Activated T-cell treated with anti-CD3 and anti-CD28 coated beads, Interleukin-2, amount 50 U/mL, for 1 hour (primary cell): ENCODE measurements around the gene MEGF6.

ENCODE experiments used
- DNase-seq: peaks from one replicate; pipeline ENCODE4 v3.0.0-alpha.2; 2020

MEGF6 gene

DNA sequence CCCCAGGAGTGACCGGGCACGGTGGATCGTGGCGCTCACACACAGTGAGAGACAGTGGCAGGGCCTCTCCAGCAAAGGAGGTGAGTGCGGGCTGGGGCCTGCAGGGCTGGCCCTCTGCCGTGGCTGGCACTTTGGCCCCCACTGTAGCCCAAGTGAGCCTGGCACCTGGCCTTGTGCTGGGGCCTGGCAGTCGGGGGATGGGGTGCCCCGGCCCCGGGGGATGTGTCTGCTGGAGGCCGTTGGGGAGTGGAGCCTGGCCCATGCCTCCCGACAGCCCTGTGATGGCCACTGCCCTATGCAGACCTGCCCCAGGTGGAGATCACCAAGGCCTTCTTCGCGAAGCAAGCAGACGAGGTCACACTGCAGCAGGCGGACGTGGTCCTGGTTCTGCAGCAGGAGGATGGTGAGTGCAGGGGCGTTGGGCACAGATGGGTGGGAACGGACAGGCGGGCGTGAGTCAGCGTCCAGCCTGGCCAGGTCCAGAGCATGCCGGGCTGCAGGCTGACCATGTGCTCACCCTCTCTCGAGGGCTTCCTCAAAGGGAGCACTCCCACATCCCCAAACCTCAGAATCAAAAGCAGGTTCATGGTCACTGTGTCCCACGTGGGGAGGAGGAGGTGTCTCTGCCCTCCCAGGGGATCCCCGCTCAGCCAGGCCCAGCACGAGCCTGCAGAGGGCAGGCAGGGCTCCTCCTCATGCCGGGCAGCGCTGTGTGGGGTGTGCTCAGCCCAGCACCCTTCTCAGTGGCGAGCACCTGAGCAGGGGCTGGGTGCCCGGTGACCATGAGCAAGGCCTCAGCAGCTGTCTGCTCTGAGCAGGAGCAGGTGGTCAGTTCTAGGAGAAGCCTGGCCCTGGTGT, 131.6 kb downstream of the MEGF6 start:
- no peak for DNase-seq

DNA sequence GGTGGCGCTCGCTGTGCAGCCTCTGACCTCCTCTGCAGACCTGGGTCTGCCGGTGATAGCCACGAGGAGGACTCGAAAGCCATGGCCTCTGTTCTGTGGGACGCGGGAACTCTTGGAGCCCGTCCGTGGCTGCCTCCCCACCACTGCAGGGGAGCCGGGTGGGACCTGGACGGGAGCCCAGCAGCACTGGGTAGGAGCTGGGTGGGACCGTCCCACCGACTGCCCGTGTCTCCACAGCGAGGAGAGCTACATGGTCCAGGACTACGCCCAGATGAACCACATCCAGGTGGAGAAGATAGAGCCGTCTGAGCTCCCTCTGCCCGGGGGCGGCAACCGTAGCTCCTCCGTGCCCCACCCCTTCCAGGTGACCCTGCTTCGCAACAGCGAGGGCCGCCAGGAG, 133.1 kb downstream of the MEGF6 start:
- no peak for DNase-seq

DNA sequence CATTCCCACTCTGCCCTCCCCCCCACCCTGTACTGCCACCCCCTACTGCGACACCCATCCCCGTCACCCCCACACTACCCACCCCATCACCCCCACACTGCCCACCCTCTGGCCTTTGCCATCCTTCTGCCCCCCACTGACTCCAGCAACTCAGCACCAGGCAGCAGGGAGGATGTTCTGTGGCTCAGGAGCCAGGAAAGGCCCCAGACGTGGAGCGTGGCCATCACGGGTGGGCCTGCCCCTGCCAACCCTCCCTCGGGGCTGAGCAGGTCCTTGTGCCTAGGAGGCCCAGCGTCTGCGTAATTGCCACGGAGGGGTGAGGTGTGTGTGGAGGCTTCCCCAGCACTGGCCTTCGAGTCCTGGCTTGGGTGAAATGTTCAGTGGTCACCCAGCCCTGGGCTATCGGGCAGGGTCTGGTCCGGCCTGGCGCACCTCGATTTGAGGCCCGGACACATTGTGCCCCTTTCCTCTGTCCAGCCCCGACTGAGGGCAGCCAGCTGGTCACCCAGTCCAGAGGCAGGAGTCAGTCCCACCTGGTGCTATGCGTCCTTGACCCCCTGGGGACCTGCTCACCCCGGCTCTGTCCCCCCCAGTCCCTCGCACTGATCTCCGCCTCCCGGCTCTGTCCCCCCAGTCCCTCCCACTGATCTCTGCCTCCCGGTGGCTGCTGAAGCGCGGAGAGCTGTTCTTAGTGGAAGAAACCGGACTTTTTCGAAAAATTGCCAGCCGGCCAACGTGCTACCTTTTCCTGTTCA, 133.9 kb downstream of the MEGF6 start:
- no peak for DNase-seq

DNA sequence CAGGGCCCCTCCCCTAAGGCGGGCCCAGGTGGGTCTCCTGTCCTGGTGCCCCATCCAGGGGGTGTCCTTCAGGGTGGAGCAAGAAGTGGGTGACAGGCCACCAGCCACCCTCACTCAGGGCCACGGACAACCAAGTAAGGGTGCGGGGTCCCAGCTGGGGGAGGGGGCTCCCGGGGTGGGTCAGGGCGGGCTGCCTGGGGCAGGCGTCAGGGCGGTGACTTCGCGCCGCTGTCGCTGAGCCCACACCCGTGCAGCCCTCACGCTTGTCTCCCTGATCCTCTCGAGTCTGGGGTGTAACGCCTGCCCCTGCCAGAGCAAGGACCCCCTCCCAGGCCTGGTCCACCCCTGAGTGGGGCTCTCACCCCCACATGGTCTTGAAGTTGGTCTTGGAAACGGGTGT, 134.6 kb downstream of the MEGF6 start:
- DNase-seq, result no peak

DNA sequence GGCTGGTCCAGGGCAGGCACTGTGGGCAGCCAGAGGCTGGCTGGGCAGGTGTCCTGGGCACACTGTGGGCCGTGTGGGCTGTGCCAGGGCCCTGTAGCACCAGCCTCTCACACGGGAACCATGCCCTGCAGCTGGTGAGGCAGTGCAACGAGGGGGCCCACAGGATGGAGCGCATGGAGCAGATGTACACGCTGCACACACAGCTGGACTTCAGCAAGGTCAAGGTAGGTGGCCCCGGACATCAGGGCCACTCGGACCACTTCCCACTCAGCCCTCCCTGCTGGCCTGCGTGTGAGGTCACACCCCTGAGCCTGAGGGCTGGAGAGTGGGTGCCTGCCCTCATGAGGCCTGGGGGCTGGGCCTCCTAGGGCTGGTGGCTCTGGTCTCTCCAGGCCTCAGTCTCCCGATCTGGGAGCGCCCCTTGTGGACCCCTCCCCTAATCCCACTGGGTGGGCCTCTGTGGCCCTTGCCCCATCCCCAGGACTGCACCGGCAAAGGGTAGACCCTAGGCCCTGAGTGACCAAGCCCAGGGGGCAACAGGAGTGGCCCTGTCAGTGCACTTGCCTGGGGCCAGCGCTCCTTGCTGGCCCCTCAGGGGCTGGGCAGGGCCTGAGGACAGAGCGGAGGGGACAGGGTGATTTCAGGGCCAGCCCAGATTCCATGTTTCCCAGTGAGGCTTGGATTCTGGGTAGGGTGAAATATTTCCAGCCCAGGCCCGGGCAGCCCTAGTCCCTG, 135.3 kb downstream of the MEGF6 start:
- DNase-seq, result no peak

DNA sequence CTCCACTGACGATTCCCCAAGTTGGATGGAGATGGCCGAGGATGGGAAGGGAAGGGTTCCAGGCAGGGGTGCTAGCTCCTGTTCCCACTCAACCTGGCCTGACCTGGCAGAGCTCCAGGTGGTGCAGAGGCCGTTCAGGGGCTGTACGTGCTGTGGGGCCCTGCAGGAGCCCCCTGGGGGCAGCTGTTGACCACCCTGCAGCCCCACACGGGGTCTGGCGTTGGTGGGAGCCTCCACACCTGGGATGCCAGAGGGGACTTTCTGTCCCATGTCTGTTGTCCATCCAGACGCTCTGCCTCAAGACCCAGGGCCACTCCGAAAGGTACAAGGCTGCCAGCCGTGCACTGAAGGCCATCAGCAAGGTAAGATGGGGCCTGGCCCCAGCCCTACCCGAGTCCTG, 136.9 kb downstream of the MEGF6 start:
- no peak for DNase-seq

DNA sequence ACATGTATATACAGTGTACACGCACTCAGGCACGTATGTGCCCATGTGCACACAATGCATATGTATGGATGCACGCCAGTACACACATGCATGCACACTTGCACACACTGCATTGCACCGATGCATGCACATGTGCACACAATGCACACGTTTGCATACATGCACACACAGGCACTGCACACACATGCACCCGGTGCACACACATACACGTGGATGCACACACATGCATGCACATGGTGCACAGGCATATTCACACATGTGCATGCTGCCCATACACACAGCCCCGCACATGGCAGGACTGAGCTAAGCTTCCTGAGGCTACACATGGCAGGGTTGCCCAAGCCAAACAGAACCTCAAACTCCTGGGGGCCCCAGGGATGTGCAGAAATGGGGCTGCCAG, 137.3 kb downstream of the MEGF6 start:
- DNase-seq, result no peak

DNA sequence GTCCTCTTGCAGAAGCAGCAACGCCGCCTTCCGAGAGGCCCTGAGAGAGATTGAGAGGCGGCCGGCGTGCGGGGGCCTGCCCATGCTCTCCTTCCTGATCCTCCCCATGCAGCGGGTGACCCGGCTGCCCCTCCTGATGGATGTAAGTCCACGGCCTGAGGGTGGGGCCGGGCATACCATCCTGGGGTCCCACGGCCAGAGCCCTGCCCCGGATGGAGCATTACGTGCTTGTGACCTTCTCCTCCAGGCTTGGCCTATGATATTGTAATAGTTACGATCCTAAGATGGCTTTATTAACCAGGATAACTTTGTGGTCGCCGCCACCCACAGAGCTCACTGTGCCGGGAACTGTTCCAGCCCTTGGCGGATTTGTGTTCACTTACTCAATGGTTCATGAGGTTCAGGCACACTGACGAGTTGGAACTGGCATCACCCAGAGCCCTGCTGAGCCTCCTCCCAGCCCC, 137.9 kb downstream of the MEGF6 start:
- DNase-seq, result no peak

DNA sequence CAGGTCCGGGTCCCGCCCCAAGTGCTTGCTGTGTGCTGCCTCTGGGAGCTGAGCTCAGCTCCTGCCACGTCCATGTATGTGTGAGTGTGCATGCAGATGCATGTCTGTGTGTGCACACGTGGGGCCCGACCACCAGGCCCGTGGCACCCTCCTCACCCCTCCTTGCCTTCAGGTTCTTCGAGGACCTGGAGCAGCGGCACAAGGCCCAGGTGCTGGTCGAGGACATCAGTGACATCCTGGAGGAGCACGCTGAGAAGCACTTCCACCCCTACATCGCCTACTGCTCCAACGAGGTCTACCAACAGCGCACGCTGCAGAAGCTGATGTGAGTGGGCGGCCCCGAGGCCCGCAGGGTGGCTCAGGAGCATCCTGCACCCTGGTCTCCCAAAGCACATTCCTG, 138.4 kb downstream of the MEGF6 start:
- no peak for DNase-seq

DNA sequence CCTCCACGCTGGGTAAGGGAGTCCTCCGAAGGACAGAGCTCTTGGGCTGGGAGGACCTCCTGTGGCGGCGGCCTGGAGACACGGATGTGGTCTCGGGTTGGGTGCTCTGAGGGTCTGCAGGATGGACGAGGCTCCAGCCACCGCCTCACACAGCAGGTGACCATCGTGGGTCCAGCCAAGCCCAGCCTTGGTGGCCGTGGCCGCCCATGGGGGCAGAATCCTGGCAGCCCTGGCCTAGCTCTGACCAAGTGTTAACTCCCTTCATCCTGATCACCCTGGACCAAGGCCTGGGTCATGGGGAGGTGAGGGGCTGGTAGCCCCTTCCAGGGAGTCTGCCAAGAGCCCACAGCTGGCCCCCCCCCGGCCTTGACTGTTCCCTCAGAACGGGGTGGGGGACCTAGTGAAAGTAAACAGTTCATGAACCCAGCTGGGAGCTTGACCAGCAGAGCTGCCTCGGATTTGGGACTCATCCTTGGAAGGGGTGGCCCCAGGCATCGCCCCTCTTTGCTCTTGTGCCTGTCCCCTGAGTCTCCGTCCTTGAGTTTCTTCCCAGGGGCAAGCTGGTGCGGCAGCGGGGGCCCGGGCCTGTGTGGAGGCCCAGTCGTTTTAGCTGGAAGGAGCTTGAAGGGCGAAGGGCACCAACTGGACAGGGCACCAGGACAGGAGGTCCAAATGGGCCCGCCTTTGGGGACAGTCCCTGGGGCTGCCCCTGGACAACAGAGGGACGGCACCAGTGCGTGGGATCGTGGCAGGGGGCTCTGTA, 139.0 kb downstream of the MEGF6 start:
- no peak for DNase-seq

DNA sequence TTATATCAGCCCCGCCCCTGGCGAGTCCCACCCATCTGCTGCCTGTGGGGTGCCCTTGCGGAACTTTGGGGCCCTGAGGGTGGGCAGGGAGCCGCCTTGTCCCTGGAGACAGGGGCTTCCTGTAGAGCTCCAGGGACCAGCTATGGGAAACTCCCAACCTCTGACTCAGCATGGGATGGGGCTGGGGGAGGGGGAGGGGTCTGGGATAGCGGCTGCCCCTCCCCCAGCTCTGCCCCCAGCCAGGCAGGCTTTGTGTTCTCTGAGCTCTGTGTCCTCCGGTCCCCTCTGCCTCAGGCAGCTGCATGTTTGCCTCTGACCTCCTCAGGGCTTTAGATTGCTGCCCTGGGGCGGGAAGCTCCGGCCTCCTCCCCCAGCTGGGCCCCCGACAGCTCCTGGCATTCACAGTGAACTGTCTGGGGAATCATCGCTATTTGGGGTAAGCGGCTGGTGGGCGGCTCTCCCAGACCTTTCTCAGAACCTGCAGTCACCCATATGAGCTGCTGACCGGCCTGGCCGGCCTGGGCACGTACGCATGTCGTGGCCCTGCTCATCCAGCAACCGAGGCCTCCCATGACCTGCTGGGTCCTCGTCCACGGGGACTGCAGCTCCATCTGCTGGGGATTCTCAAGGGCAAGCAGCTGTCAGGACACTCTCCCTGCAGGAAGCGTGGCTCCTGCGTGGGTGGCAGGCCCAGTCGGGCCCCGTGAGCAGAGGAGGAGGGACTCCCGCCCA, 139.8 kb downstream of the MEGF6 start:
- DNase-seq, result no peak

DNA sequence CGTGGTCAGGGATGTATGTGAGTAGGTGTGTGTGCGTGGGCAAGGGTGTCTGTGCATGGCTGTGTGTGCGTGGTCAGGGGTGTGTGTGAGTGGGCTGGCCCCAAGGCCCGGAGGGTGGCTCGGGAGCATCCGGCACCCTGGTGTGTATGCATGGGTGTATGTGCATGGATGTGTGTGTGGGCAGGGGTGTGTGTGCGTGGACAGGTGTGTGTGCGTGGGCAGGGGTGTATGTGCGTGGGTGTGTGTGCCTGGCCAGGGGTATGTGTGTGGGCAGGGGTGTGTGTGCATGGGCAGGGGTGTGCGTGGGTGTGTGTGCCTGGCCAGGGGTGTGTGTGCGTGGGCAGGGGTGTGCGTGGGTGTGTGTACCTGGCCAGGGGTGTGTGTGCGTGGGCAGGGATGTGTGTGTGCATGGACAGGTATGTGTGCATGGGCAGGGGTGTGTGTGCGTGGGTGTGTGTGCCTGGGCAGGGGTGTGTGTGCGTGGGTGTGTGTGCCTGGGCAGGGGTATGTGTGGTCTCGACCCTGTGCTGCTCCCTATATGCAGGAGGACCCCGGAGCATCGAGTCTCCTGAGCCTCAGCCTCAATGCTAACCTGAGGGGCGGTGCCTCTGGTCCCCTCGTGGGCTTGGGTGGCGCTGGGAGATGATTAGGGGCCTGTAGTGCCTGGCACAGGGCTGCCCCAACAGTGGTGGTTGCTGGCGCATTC, 140.5 kb downstream of the MEGF6 start:
- no peak for DNase-seq

DNA sequence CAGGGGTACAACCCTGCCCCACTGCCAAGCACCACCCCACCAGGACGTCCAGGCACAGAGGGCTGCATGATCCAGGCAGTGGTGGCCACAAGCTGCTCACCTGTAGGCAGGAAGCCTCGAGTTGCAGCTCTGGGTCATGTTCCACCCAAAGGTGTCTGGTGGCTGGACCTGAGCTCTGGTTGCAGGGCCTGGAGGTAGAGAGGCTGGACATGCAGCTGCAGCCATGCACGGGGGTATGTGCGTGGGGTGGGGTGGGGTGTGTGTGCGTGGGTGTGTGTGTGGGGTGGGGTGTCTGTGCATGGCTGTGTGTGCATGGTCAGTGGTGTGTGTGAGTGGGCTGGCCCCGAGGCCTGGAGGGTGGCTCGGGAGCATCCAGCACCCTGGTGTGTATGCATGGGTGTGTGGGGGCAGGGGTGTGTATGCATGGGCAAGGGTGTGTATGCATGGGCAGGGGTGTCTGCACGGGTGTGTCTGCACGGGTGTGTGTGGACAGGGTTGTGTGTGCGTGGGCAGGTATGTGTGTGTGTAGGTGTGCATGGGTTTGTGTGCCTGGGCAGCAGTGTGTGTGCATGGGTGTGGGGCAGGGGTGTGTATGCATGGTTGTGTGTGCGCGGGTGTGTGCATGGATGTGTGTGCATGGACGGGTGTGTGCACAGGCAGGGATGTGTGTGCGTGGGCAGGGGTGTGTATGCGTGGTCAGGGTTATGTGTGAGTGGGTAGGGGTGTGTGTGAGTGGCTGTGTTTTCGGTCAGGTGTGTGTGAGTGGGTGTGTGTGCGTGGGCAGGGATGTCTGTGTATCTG, 141.3 kb downstream of the MEGF6 start:
- no peak for DNase-seq

DNA sequence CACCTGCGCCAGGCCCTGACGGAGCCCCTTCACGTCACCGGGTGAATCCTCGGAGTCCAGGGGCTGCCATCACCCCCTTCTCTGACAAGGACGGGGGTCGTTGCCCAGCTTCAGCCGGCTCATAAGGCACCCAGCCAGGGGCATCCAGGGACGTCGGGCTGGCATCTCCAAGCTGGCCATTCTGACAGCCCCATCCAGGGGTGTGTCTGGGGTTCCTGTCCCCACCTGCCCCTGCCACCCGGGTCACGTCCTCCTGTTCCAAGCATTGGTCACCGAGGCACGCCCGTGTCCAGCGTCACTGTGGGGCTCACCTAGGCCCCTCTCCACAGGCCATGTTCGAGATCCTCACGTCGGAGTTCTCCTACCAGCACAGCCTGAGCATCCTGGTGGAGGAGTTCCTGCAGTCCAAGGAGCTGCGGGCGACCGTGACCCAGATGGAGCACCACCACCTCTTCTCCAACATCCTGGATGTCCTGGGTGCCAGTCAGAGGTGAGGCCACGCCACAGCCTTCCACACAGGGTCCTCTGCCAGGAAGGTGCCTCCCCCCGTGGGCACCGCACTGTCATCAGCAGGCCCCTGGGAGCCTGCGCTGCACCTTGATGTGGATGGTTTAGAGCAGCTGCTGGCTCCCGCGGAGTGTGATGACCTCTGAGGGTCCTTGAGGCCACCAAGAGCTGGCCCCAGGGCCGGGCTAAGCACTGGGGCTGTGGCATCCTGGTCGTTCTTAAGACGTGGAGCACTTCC, 142.0 kb downstream of the MEGF6 start:
- no peak for DNase-seq

DNA sequence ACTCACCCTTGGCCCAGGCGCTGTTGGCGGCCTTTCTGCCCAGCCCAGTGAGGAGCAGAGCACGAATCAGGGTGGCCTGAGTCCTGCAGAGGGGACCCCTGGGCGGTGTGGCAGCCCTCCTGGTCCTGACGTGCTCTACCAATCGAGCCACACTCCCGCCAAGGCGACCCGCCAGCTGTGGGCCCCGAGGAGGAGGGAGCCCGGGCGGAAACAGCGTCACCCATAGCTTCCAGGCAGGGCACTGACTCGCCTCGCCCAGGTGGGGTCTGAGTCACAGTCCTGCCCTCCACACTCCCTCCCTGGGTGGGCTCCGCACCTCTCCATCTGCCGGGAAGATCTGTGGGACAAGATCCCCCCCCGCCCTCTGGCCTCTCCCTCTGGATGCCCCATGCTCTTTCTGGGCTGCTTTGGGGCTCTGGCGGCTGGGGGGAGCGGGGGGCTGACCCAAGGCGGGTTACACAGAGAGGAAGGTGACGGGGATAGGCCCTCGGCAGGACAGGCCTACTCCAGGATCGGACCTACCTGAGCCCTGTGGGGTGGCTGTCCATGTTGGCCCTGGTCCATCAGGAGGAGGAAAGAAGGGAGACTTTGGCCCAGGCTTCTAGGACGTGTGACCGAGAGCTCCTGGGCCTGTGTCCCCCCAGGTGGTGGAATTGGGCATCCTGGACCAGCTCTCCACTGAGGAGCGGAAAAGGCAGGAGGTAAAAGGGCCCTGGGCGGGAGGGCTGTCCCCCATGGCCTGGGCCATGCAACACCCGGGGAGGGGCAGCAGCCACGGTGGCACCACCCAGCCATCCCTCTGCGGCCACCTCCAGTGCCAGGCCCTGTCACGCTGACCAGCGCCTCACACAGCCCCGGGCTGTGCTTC, 142.8 kb downstream of the MEGF6 start:
- no peak for DNase-seq

DNA sequence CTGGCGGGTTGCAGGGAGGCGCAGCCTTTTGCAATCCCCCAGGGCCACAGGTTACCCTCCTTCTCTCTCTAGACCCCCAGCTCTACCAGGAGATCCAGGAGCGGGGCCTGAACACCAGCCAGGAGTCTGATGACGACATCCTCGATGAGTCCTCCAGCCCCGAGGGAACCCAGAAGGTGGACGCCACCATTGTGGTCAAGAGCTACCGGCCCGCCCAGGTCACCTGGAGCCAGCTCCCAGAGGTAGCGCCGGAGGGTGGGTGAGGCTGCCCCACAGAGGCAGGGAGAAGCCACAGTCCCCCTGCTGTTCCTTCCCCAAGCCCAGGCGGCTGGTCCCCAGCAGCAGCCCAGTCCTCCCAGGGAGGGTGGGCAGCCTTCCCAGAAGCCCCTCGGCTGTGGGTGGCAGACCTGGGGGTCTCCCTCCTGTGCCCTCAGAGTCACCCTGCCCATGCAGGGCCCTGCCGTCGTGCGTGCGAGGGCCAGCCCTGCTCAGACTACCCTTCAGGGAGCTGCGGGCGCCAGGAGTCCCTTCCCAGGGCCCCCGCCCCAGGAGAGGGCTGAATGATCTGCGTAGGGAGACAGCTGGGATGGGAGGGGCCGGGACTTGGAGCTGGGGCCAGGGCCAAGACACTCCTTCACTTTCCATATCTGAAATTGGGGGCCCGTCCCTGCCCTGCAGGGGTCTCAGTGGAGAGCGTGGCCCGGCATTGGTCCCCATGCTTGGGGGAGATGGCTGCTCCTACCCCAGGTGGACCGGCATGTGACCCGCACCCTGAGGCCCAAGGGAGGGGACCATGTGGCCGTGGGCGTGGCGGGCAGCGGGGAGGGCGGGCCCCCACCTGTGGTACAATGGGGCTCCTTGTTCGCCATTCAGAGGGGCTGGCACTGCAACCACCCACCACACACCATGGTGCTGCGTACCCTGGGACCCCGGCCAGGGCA, 143.9 kb downstream of the MEGF6 start:
- no peak for DNase-seq

DNA sequence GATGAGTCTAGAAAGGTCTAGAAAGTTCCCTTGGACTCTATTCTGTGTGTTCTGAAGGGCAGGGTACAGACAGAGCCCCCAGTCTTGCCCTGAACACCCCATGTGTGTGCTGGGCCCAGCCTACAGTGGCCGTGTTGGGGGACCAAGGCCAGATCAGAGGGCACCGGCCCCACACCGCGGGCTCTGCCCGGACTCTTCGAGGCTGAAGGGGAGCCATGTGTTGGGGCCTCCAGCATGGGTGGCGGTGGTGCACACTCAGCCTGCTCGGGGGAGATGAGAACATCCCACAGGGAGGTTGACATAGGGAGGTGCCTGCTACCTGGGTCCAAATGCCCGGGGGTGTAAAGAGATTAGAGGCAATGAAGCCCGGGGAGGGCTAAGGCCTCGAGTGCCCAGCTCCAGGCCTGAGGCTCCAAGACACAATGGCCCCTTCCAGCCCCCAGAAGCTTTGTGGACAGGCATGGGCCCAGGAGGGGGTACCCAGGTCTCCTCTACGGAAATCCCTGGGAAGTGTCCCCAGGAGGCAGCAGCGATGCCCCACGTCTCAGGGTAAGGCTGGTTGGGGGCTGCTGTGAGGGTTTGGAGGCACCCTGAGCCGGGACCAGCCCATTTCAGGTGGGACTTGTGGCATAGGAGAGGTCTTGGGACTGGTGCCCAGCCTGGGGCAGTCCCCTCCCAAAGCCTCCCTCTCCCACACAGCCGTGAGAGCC, 144.8 kb downstream of the MEGF6 start:
- DNase-seq, result no peak
